ENCODE results near the gene TMPRSS4.

TMPRSS4 gene

GRCh38 chr11:118105657-118106305 lies 28.9 kb downstream of the TMPRSS4 start:
- no peak for DNase-seq (ENCODE audit: low spot score)

- no peak for DNase-seq (ENCODE audit: low spot score)
Measured at GRCh38 chr11:118106789-118107335, 30.0 kb downstream of the TMPRSS4 start.

- DNase-seq (ENCODE audit: low spot score): no peak
Measured at GRCh38 chr11:118108513-118108912, 31.6 kb downstream of the TMPRSS4 start.

DNA sequence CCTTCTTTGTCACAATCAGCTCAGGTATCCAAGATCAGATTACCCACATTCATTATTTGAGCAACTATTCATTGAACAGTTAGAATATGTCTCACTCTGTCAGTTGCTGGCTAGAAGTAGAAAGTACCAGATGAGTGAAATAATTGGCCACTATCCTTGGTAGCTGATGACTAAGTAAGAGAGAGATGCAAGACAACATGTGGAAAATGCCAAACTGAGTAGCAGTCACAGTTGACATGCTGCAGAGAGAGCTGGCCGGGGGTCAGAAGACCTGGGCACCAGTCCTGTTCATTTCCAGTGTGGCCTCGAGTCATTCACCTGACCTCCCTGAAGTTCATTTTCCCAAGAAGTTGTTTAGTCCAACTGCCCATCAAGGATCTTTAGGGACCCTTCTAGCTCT lies 32.4 kb downstream of the TMPRSS4 start:
- DNase-seq (ENCODE audit: low spot score): peak; percentile 41

- DNase-seq (ENCODE audit: low spot score): no peak
Measured at GRCh38 chr11:118111019-118111743, 34.3 kb downstream of the TMPRSS4 start.

DNA sequence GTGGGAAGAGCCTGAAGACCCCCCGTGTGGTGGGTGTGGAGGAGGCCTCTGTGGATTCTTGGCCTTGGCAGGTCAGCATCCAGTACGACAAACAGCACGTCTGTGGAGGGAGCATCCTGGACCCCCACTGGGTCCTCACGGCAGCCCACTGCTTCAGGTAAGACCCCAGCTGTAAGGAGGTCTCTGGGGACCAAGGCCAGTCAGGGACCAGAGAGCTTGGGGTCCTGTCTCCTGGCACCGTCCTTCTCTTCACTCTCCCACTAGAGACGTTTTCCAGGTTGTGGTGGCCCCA lies 34.8 kb downstream of the TMPRSS4 start:
- DNase-seq (ENCODE audit: low spot score): no peak

GRCh38 chr11:118112711-118113430 lies 36.0 kb downstream of the TMPRSS4 start:
- no peak for DNase-seq (ENCODE audit: low spot score)

GRCh38 chr11:118114266-118114665 lies 37.4 kb downstream of the TMPRSS4 start:
- no peak for DNase-seq (ENCODE audit: low spot score)

DNA sequence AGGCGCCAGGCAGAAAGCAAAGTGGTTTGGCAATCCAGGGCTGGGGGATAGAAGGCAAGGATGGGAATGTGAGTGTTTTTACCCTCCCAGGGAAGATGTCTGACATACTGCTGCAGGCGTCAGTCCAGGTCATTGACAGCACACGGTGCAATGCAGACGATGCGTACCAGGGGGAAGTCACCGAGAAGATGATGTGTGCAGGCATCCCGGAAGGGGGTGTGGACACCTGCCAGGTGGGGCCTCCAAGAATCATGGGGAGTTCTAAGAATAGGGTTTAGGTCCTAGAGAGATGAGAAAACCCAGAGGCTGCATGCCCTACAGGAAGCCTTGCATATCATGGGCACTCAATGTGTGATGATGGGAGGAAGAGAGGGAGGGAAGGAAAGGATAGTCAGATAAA lies 38.2 kb downstream of the TMPRSS4 start:
- DNase-seq (ENCODE audit: low spot score): no peak

- no peak for DNase-seq (ENCODE audit: low spot score)
Measured at GRCh38 chr11:118117790-118118601, 41.1 kb downstream of the TMPRSS4 start.

DNA sequence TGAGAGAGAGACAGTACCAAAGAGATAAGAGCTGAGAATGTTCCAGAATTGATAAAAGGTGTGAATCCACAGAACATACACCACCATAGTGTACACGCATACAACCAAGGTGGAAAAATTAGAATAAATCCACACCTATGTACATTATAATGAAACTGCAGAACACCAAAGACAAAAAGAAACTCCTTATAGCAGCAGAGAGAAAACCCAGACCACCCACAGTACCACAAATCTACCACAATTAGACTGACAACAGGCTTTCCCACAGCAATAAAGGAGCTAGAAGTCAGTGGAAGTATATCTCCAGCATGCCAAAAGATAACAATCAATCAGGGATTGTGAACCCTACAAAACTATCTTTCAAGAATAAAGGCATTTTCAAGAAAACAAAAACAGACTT lies 43.9 kb downstream of the TMPRSS4 start:
- DNase-seq (ENCODE audit: low spot score): no peak

GRCh38 chr11:118124929-118125535 lies 48.2 kb downstream of the TMPRSS4 start:
- DNase-seq (ENCODE audit: low spot score): no peak

DNA sequence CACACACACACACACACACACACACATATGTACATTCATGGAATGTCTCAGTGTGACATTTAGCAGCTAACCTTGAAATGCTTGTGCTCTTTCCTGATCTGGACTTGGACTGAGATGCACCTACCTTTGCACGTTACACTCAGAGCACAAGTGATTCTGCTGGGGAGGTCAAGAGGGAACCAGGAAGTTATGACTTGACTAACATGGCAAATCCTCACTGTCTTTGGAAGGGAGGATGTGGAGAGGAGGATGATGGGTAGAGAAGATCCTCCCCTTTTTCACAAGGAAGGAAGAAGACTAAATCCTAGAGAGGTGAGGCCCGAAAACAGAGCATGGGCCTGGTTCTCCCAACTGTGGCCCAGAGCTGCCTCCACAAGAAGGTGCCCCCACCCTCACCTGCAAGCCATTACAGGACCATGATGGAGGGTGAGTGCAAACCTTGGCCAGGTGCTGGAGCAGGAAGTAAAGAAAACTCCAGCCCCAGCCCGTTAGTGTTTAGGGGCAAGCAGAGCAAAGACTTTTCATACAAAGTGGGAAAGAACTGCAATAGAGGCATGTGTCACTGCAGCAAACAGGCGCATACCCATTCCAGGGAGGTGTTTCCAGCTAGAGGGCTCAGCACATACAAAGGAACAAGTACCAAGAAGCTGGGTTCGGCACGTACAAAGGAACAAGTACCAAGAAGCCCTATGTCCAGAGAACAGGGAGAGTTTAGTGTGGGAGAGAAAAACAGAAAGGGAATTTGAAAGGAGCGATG lies 49.4 kb downstream of the TMPRSS4 start:
- no peak for DNase-seq (ENCODE audit: low spot score)

DNA sequence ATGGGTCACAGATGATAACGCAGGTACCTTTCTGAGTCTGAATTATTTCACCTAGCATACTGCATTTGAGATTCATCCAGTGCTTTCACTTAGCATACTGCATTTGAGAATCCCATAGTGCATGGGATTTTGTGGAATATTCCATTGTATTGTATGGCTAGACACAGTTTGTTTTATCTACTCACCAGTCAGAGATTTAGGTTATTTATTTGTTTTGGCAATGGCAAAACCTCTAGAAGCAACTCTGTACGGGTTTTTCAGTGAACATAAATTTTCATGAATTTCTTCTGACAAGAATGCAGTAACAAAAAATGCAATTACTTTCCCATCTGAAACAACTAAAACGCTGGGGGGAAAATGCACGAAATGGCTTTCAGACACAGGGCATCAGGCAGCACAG lies 51.4 kb downstream of the TMPRSS4 start:
- no peak for DNase-seq (ENCODE audit: low spot score)

DNA sequence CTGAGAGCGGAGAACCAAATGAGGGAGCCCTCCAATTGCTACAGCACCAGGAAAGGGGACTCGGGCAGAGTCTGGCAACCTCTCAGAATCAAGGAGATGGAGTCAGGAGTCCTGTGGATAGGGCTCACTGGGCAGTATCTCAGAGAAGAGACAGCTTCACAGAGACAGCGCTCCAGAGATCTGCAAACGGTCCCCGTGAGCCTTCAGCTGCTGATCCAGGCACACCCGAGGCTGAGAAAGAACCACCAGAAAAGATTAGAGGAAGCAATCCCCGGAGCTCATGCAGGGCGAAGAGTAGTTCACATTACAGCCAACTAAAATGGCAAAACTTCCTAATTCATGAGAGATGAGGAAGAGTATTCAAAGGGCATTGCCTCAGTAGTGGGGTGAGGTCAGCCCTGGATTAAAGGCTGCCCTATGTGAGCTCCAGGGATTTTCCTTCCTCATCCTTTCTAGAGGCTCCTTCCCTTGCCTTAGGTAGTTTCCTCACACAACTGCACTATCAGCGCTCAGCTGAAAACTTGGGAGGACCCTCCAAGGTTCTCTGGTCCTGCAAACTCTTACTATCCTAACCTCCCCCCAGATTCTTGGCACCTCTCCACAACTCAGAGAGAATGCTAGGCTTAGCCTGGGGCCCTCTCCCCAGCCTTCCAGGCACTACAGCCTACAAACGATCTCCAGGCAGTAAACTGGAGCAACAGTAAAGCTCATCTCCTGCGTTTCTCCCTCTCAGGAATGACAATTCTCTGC lies 52.0 kb downstream of the TMPRSS4 start:
- no peak for DNase-seq (ENCODE audit: low spot score)

DNA sequence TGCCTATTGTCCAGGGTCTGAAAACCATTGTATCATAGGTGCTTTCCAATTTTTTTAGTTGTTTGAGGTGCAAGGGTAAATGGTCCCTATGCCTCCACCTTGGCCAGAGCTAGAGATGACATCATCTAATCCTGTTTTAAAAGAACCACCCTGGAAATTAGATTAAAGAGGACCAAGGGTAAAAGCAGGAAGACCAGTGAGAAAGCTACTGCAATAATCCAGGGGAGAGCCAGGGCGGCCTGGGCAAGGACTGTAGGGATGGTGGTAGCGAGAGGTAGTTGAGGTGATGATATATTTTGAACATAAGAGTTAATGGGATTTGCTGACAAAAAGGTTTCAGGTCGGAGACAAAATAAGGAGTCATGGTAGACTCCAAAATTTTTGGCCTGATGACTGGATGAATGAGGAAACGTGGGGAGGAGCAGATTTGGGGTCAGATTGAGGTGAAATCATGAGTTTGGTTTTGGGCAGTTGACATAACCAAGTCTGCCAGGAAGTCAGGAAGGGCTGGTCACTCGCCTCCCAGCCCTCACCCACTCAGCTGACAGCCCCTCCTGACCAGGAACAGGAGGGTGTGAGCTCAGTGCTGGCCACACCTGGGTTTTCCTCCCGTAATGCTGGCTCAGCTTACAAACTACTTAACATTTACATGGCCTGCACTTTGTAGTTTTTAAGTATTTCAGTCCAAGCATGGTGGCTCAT lies 52.7 kb downstream of the TMPRSS4 start:
- DNase-seq (ENCODE audit: low spot score): no peak

GRCh38 chr11:118132385-118133151 lies 55.7 kb downstream of the TMPRSS4 start:
- DNase-seq (ENCODE audit: low spot score): no peak

DNA sequence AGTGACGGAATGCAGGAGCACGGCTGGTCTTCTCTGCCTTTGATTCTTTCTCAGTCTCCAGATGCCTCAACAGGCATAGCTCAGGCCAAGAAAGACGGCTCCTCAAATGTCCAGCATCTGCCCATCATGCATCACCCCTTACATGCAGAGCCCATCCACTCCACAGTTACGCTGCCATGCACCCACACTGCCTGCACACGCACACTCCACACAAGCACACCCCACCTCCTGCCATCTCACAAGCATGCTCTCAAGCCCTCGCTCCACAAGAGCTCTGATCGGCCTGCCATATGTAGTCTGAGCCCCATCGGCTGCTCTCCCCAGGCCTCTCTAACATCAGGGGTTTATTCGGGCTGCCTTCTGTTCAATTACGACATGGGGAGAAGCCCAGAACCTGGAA lies 56.9 kb downstream of the TMPRSS4 start:
- DNase-seq (ENCODE audit: low spot score): no peak
